Skeletal muscle tissue (tissue), 4 donors: ENCODE results near the gene ERG. TPM values are rescaled to one million over a fixed set of nuclear protein-coding genes. Genes with fewer than 3 reads are reported as not detected.

Experiments used
- H3K27ac ChIP-seq: one replicate; pipeline ENCODE4 v1.7.0; 2013; ENCODE audit warnings: mild to moderate bottlenecking, low read depth, low read length, inconsistent platforms
- H3K27me3 ChIP-seq, 3 donors: one replicate each; pipeline ENCODE4 v1.7.0; 2013; ENCODE audit warnings: low read length in 3 of 3; ENCODE audit not compliant: control insufficient read depth in 3 of 3, insufficient read depth in 3 of 3
- H3K36me3 ChIP-seq, 3 donors: one replicate each; pipeline ENCODE4 v1.7.0; 2013; ENCODE audit warnings: low read length in 3 of 3; ENCODE audit not compliant: control insufficient read depth in 3 of 3, insufficient read depth in 3 of 3
- H3K4me1 ChIP-seq, 3 donors: one replicate each; pipeline ENCODE4 v1.7.0; 2013; ENCODE audit warnings: low read length in 3 of 3, mild to moderate bottlenecking in 3 of 3; ENCODE audit not compliant: control insufficient read depth in 3 of 3, insufficient read depth in 3 of 3
- H3K4me3 ChIP-seq, 3 donors: one replicate each; pipeline ENCODE4 v1.7.0; 2013; ENCODE audit warnings: low read length in 3 of 3
- H3K9ac ChIP-seq, 3 donors: one replicate each; pipeline ENCODE4 v1.7.0; 2013; ENCODE audit warnings: low read length in 3 of 3, mild to moderate bottlenecking in 3 of 3, moderate library complexity in 2 of 3, low read depth in 1 of 3
- H3K9me3 ChIP-seq, 3 donors: one replicate each; pipeline ENCODE4 v1.7.0; 2013; ENCODE audit warnings: low read length in 3 of 3; ENCODE audit not compliant: control insufficient read depth in 3 of 3
- total RNA-seq: library from RNA; depleted of rRNA; stranded (reverse); fragments of >200 nt; gene quantifications from one replicate; pipeline ENCODE4 v1.2.3, GENCODE V29; 2014
- donor health status: Osteomylitis.

Gene ERG
- total RNA-seq, 1 donor from 2014 or later = 4.7 TPM

GRCh38 chr21:38429011-38429410 is 69.3 kb downstream of the ERG start:
- Histone ChIP-seq H3K9ac (no peak overlapping the region), H3K9me3 (no peaks in the 10 kb centered on the region), H3K36me3 (no peaks in the 10 kb centered on the region), H3K27me3 (no peaks in the 10 kb centered on the region), H3K4me3 (no peak overlapping the region), H3K27ac (no peak overlapping the region), H3K4me1 (no peaks in the 10 kb centered on the region)

- Histone ChIP-seq H3K9me3 (no peaks in the 10 kb centered on the region), H3K27me3 (no peaks in the 10 kb centered on the region), H3K27ac (no peak overlapping the region), H3K4me1 (no peaks in the 10 kb centered on the region), H3K36me3 (peaks cover 0 to 1% (median 0%) of the 10 kb centered on the region in 3 donors), H3K4me3 (no peak overlapping the region), H3K9ac (no peak overlapping the region)
These were observed 70.1 kb downstream of the ERG start for GRCh38 chr21:38428211-38428610.

- Histone ChIP-seq H3K4me3 (no peak overlapping the region), H3K36me3 (peaks cover 0 to 2% (median 0%) of the 10 kb centered on the region in 3 donors), H3K9ac (no peak overlapping the region), H3K4me1 (no peaks in the 10 kb centered on the region), H3K27ac (no peak overlapping the region), H3K27me3 (no peaks in the 10 kb centered on the region), H3K9me3 (no peaks in the 10 kb centered on the region)
These were observed 73.8 kb downstream of the ERG start for GRCh38 chr21:38424305-38425019.

GRCh38 chr21:38422082-38422481 is 76.2 kb downstream of the ERG start:
- no peak overlapping the region for H3K4me3 ChIP-seq
- H3K27me3 ChIP-seq = no peaks in the 10 kb centered on the region
- no peaks in the 10 kb centered on the region for H3K9me3 ChIP-seq
- no peaks in the 10 kb centered on the region for H3K4me1 ChIP-seq
- no peak overlapping the region for H3K27ac ChIP-seq
- H3K9ac ChIP-seq = no peak overlapping the region
- H3K36me3 ChIP-seq = peaks cover 0 to 2% (median 0%) of the 10 kb centered on the region in 3 donors

GRCh38 chr21:38420140-38420539 is 78.1 kb downstream of the ERG start:
- H3K36me3 ChIP-seq = peaks cover 0 to 2% (median 0%) of the 10 kb centered on the region in 3 donors
- H3K4me3 ChIP-seq = no peak overlapping the region
- no peak overlapping the region for H3K9ac ChIP-seq
- H3K27ac ChIP-seq = no peak overlapping the region
- H3K4me1 ChIP-seq = no peaks in the 10 kb centered on the region
- no peaks in the 10 kb centered on the region for H3K9me3 ChIP-seq
- H3K27me3 ChIP-seq = no peaks in the 10 kb centered on the region

GRCh38 chr21:38417726-38418125 is 80.6 kb downstream of the ERG start:
- Histone ChIP-seq H3K9me3 (no peaks in the 10 kb centered on the region), H3K4me1 (peaks cover 0 to 3% (median 0%) of the 10 kb centered on the region in 3 donors), H3K27me3 (no peaks in the 10 kb centered on the region), H3K9ac (no peak overlapping the region), H3K4me3 (no peak overlapping the region), H3K27ac (no peak overlapping the region), H3K36me3 (no peaks in the 10 kb centered on the region)

- Histone ChIP-seq H3K36me3 (no peaks in the 10 kb centered on the region), H3K4me3 (no peak overlapping the region)
These were observed 81.5 kb downstream of the ERG start for GRCh38 chr21:38416791-38417190.

GRCh38 chr21:38413958-38414548 is 84.2 kb downstream of the ERG start:
- H3K4me1 ChIP-seq = peaks cover 0 to 3% (median 0%) of the 10 kb centered on the region in 3 donors
- no peak overlapping the region for H3K4me3 ChIP-seq
- H3K27me3 ChIP-seq = no peaks in the 10 kb centered on the region
- no peaks in the 10 kb centered on the region for H3K9me3 ChIP-seq
- no peak overlapping the region for H3K27ac ChIP-seq
- H3K9ac ChIP-seq = no peak overlapping the region
- H3K36me3 ChIP-seq = no peaks in the 10 kb centered on the region

More at GRCh38 chr21:38416791-38417190, 81.5 kb downstream of the ERG start:
- Histone ChIP-seq H3K27me3 (no peaks in the 10 kb centered on the region), H3K9ac (no peak overlapping the region), H3K4me1 (peaks cover 0 to 3% (median 0%) of the 10 kb centered on the region in 3 donors), H3K27ac (no peak overlapping the region), H3K9me3 (no peaks in the 10 kb centered on the region)

- Histone ChIP-seq H3K9ac (no peak overlapping the region), H3K9me3 (peaks cover 0 to 2% (median 0%) of the 10 kb centered on the region in 3 donors), H3K36me3 (no peaks in the 10 kb centered on the region), H3K4me3 (no peak overlapping the region), H3K27me3 (no peaks in the 10 kb centered on the region), H3K27ac (no peak overlapping the region), H3K4me1 (peaks cover 0 to 3% (median 0%) of the 10 kb centered on the region in 3 donors)
These were observed 87.8 kb downstream of the ERG start for GRCh38 chr21:38410466-38410865.

- no peak overlapping the region for H3K4me3 ChIP-seq
- no peaks in the 10 kb centered on the region for H3K36me3 ChIP-seq
- no peak overlapping the region for H3K9ac ChIP-seq
- H3K9me3 ChIP-seq = peaks cover 0 to 2% (median 0%) of the 10 kb centered on the region in 3 donors
- H3K27me3 ChIP-seq = no peaks in the 10 kb centered on the region
- H3K4me1 ChIP-seq = peaks cover 0 to 3% (median 0%) of the 10 kb centered on the region in 3 donors
- H3K27ac ChIP-seq = no peak overlapping the region
These were observed 88.4 kb downstream of the ERG start for GRCh38 chr21:38409907-38410306.
